ENCODE measurements around the gene RAB11A. TPM values are rescaled to one million over a fixed set of nuclear protein-coding genes. Genes with fewer than 3 reads are reported as not detected.

The RAB11A gene
- total RNA-seq: 100 to 1,000 TPM; 246 to 604 (median 518) TPM

- H3K27me3 ChIP-seq: no peaks in the 10 kb centered on the region
- peaks cover 0 to 45% (median 19%) of the 10 kb centered on the region in 3 donors for H3K4me1 ChIP-seq
- no peaks in the 10 kb centered on the region for H3K9me3 ChIP-seq
- H3K4me3 ChIP-seq: peak within 1 kb of the TSS; percentile 71 to 100 (median 80)
- peak within 1 kb of the TSS; percentile 93 to 100 (median 96) for H3K27ac ChIP-seq
- H3K36me3 ChIP-seq: peaks cover 0 to 5% (median 0%) of the 10 kb centered on the region in 3 donors
- 0% methylated on average over 33 to 35 of the region's 62 CpGs for WGBS, 2 donors
- intact Hi-C loops (cut with DNase I): no loop called here
- peak; percentile 73 for DNase-seq
- TF ChIP-seq POLR2A (IDR thresholded peaks at IDR 0.05): peak in 3 of 4 donors; percentile 81 to 97 (median 94)
- TF ChIP-seq, protein P1, sequence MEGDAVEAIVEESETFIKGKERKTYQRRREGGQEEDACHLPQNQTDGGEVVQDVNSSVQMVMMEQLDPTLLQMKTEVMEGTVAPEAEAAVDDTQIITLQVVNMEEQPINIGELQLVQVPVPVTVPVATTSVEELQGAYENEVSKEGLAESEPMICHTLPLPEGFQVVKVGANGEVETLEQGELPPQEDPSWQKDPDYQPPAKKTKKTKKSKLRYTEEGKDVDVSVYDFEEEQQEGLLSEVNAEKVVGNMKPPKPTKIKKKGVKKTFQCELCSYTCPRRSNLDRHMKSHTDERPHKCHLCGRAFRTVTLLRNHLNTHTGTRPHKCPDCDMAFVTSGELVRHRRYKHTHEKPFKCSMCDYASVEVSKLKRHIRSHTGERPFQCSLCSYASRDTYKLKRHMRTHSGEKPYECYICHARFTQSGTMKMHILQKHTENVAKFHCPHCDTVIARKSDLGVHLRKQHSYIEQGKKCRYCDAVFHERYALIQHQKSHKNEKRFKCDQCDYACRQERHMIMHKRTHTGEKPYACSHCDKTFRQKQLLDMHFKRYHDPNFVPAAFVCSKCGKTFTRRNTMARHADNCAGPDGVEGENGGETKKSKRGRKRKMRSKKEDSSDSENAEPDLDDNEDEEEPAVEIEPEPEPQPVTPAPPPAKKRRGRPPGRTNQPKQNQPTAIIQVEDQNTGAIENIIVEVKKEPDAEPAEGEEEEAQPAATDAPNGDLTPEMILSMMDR (IDR thresholded peaks at IDR 0.05): peak in 4 of 6 experiments; percentile 6 to 33 (median 12)
These were observed at the start of gene RAB11A for GRCh38 chr15:65869126-65869953. Gene RAB11A, plus strand, starts transcription at chr15:65869491. Its CDS starts 95 bp downstream, at chr15:65869586.

DNA sequence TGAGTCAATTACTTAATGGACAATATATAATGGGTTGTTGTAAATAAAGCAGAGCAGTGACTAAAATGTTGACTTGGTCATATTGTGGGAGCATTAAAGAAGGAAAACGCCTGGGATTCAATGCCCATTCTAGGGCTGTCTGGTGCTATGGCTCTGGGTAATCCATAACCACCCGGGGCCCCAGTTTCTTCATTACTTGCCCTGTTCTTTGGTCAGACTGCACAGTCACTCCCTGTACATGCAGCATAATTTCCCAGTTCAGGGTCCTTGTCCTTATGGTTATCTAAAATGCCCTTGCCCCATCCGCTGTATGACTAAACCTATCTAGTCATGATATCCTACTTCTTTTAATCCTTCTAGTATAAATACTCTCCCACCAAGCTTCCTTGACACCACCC, 49.7 kb upstream of the RAB11A start:
- WGBS, 2 donors: 83 to 84% methylated on average over 3 of the region's 3 CpGs
- peak overlapping the region in 2 of 4 donors; percentile 0 to 17 for H3K27ac ChIP-seq
- H3K4me1 ChIP-seq: peaks cover 0 to 13% (median 3%) of the 10 kb centered on the region in 3 donors
- intact Hi-C loops (cut with DNase I): no loop called here
- H3K36me3 ChIP-seq: no peaks in the 10 kb centered on the region
- no peak for DNase-seq
- no peaks in the 10 kb centered on the region for H3K27me3 ChIP-seq
- no peaks in the 10 kb centered on the region for H3K9me3 ChIP-seq
- H3K4me3 ChIP-seq: no peak overlapping the region
- no peak for TF ChIP-seq POLR2A (IDR thresholded peaks at IDR 0.05)
- TF ChIP-seq, protein P1 (IDR thresholded peaks at IDR 0.05): no peak

GRCh38 chr15:65821070-65821469, 48.2 kb upstream of the RAB11A start:
- DNase-seq: no peak
- no peak for TF ChIP-seq POLR2A (IDR thresholded peaks at IDR 0.05)
- TF ChIP-seq, protein P1 (IDR thresholded peaks at IDR 0.05): no peak
- H3K4me1 ChIP-seq: peaks cover 0 to 23% (median 3%) of the 10 kb centered on the region in 3 donors
- H3K4me3 ChIP-seq: no peak overlapping the region
- intact Hi-C loops (cut with DNase I): no loop called here
- no peaks in the 10 kb centered on the region for H3K27me3 ChIP-seq
- H3K36me3 ChIP-seq: no peaks in the 10 kb centered on the region
- H3K9me3 ChIP-seq: no peaks in the 10 kb centered on the region
- H3K27ac ChIP-seq: no peak overlapping the region

DNA sequence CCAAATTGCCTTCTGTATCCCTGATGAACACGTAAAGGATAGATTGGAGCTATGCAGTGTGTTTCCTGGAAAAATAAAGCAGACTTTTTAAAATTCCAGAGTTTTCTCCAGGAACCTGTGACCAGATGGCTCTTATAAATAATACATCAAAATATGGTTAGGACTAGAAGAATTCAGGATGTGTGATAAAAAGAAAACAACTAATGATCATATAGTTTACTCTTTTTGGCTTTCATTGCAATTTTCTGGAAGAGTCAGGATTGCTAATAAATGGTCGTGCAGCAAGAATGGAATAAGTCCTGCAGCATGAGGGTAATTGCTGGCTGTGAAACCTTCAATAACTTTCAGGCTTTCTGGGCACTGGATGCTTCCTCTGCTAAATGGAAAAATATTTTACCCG, 47.0 kb upstream of the RAB11A start:
- H3K4me1 ChIP-seq: peaks cover 0 to 23% (median 3%) of the 10 kb centered on the region in 3 donors
- no peak for DNase-seq
- H3K27me3 ChIP-seq: no peaks in the 10 kb centered on the region
- TF ChIP-seq POLR2A (IDR thresholded peaks at IDR 0.05): no peak
- TF ChIP-seq, protein P1 (IDR thresholded peaks at IDR 0.05): no peak
- H3K36me3 ChIP-seq: no peaks in the 10 kb centered on the region
- no peaks in the 10 kb centered on the region for H3K9me3 ChIP-seq
- WGBS, 2 donors: 87% methylated on average over 3 of the region's 3 CpGs
- intact Hi-C loops (cut with DNase I): no loop called here
- no peak overlapping the region for H3K27ac ChIP-seq
- no peak overlapping the region for H3K4me3 ChIP-seq

DNA sequence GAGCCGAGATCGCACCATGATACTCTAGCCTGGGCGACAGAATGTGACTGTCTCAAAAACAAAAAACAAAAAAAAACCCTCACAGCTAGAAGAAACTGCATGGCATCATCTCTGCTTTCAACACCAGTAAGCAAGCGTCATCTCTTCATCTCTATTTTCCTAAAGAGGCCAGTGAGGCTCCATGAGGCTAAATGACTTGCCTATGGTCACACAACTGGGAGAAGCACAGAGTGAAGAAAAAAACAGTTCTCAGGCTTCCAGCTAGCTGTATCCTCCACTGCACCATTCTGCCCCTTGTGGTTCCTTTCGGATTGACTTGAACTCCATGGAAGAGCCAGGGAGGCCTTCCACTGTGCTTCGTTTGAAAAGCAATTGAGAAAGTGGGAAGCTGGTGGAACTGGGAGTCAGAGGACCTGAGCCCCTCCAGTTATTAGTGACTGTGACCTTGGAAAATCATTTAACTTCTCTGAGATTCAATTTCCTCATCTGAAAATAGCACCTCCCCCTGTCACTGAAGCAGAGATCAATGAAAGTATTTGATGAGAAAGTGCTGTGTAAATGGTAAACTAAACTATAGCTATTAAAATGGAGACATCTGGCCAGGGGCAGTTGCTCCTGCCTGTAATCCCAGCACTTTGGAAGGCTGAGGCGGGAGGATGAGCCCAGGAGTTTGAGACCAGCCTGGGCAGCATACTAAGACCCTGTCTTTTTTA, 45.1 kb upstream of the RAB11A start:
- H3K4me1 ChIP-seq: peaks cover 0 to 22% (median 3%) of the 10 kb centered on the region in 3 donors
- no peak overlapping the region for H3K4me3 ChIP-seq
- no peaks in the 10 kb centered on the region for H3K27me3 ChIP-seq
- no peak overlapping the region for H3K27ac ChIP-seq
- WGBS, 2 donors: 59 to 81% methylated on average over 5 to 7 of the region's 7 CpGs
- no peak for TF ChIP-seq POLR2A (IDR thresholded peaks at IDR 0.05)
- TF ChIP-seq, protein P1 (IDR thresholded peaks at IDR 0.05): peak in 5 of 6 experiments; percentile 33 to 58 (median 47)
- no peaks in the 10 kb centered on the region for H3K36me3 ChIP-seq
- intact Hi-C loops (cut with DNase I): no loop called here
- DNase-seq: no peak
- no peaks in the 10 kb centered on the region for H3K9me3 ChIP-seq
